22Rv1 (cell line): ENCODE measurements around the gene AKAP12.

Source experiments
- H3K27ac ChIP-seq: fragments of 450-650 bp; 2 replicates; pipeline ENCODE4 v1.5.1; 2017
- CTCF ChIP-seq: fragments of 450-650 bp; IDR thresholded peaks from 2 replicates; pipeline ENCODE4 v1.5.1; 2017; ENCODE audit warnings: mild to moderate bottlenecking
- ZFX ChIP-seq: fragments of 450-650 bp; IDR thresholded peaks from 2 replicates; pipeline ENCODE4 v1.6.1; 2017; ENCODE audit warnings: antibody characterized with exemption, borderline replicate concordance

Gene AKAP12

GRCh38 chr6:151239603-151240035 is at the start of gene AKAP12:
AKAP12 (plus strand) TSS chr6:151239967; CDS start chr6:151240563, 596 bp downstream.
- TF ChIP-seq CTCF, result no peak
- no peak within 1 kb of the TSS for H3K27ac ChIP-seq

- H3K27ac ChIP-seq, result no peak overlapping the region
- no peak for TF ChIP-seq CTCF
- no peak for TF ChIP-seq ZFX
These were observed 48.2 kb upstream of the AKAP12 start for GRCh38 chr6:151191527-151191926.

GRCh38 chr6:151196555-151196954 is 43.2 kb upstream of the AKAP12 start:
- H3K27ac ChIP-seq, result no peak overlapping the region
- no peak for TF ChIP-seq CTCF
- no peak for TF ChIP-seq ZFX

GRCh38 chr6:151197556-151197955 is 42.2 kb upstream of the AKAP12 start:
- no peak overlapping the region for H3K27ac ChIP-seq
- TF ChIP-seq ZFX (no peak), CTCF (no peak)

GRCh38 chr6:151199991-151200390 is 39.8 kb upstream of the AKAP12 start:
- TF ChIP-seq ZFX (no peak), CTCF (no peak)
- H3K27ac ChIP-seq, result no peak overlapping the region

- no peak for TF ChIP-seq CTCF
- TF ChIP-seq ZFX, result no peak
- no peak overlapping the region for H3K27ac ChIP-seq
These were observed 33.8 kb upstream of the AKAP12 start for GRCh38 chr6:151205721-151206600.

GRCh38 chr6:151207674-151208073 is 32.1 kb upstream of the AKAP12 start:
- H3K27ac ChIP-seq, result no peak overlapping the region
- TF ChIP-seq CTCF (no peak), ZFX (no peak)
